ENCODE data around the gene ANTXR1. TPM values are rescaled to one million over a fixed set of nuclear protein-coding genes. Genes with fewer than 3 reads are reported as not detected.

The ANTXR1 gene
- total and polyA plus RNA-seq, 2 of the 8 experiments (the other 6 are each of a cell fraction or from before 2014, with no cell fraction given) = 15.8 to 44.3 TPM

GRCh38 chr2:69170661-69171060 is 157.7 kb downstream of the ANTXR1 start:
- H3K9ac ChIP-seq (replicated peaks in 1 of 4; ENCODE audit: extremely low read depth in 1 of 4, low read depth in 3 of 4, low read length in 3 of 4) = no peak overlapping the region
- DNase-seq (ENCODE audit: low read depth in 1 of 2, low spot score in 2 of 2) (no peak), FAIRE-seq (no peak)
- no peak overlapping the region for H3K18ac ChIP-seq (ENCODE audit: extremely low read depth, low read length)
- H4K5ac ChIP-seq (ENCODE audit: insufficient read length, low read depth, low read length) = no peak overlapping the region
- H3K79me2 ChIP-seq (ENCODE audit: control insufficient read depth in 1 of 2, insufficient read depth in 2 of 2, low read length in 2 of 2) = no peaks in the 10 kb centered on the region
- no peaks in the 10 kb centered on the region for H3K9me3 ChIP-seq (ENCODE audit: insufficient read depth in 2 of 2, low read depth in 1 of 2, low read length in 1 of 2)
- no peak overlapping the region for H2BK5ac ChIP-seq (ENCODE audit: low read depth, low read length)
- no peaks in the 10 kb centered on the region; a peak in 1 of 7 replicates for H3K4me1 ChIP-seq (replicated peaks in 1 of 4; ENCODE audit: control insufficient read depth in 3 of 4, insufficient read depth in 4 of 4, low read length in 3 of 4)
- no peak overlapping the region for H3K4me2 ChIP-seq (ENCODE audit: insufficient read depth in 1 of 2, low read depth in 2 of 2, low read length in 2 of 2)
- H4K91ac ChIP-seq (replicated peaks; ENCODE audit: insufficient read length, low read length) = no peak overlapping the region
- H3K27me3 ChIP-seq (replicated peaks in 1 of 4; ENCODE audit: control insufficient read depth in 3 of 4, extremely low read depth in 1 of 4, insufficient read depth in 3 of 4, low read length in 3 of 4) = no peaks in the 10 kb centered on the region
- no peak overlapping the region for H2AK5ac ChIP-seq (ENCODE audit: low read depth, low read length)
- H3K27ac ChIP-seq (ENCODE audit: low read depth, low read length) = no peak overlapping the region
- H3K56ac ChIP-seq (replicated peaks; ENCODE audit: insufficient read length, low read depth, low read length) = no peak overlapping the region
- no peak overlapping the region for H3K14ac ChIP-seq (ENCODE audit: insufficient read length)
- H2AFZ ChIP-seq (ENCODE audit: low read length) = no peak overlapping the region
- no peak overlapping the region for H2BK12ac ChIP-seq (ENCODE audit: low read depth, low read length)
- no peak overlapping the region for H3K4me3 ChIP-seq (ENCODE audit: extremely low read depth in 1 of 4, insufficient read depth in 2 of 4, low read depth in 3 of 4, low read length in 4 of 4)
- no peak overlapping the region for H3K4ac ChIP-seq (replicated peaks; ENCODE audit: insufficient read length, low read depth, low read length)
- no peak overlapping the region for H2BK20ac ChIP-seq (ENCODE audit: low read length)
- H2BK120ac ChIP-seq (replicated peaks; ENCODE audit: low read depth, low read length) = no peak overlapping the region
- no peaks in the 10 kb centered on the region for H3K23me2 ChIP-seq (ENCODE audit: low read depth, low read length)
- no peak overlapping the region for H2BK15ac ChIP-seq (ENCODE audit: low read length)
- H3K36me3 ChIP-seq (ENCODE audit: control insufficient read depth in 2 of 4, insufficient read depth in 4 of 4, low read length in 3 of 4) = no peaks in the 10 kb centered on the region
- no peak overlapping the region for H4K8ac ChIP-seq (ENCODE audit: extremely low read depth, insufficient read depth, low read length)
- H3K23ac ChIP-seq (ENCODE audit: insufficient read length) = no peak overlapping the region
- H4K20me1 ChIP-seq (replicated peaks in 1 of 2; ENCODE audit: control insufficient read depth in 1 of 2, insufficient read depth in 2 of 2, low read length in 2 of 2) = no peaks in the 10 kb centered on the region
- no peaks in the 10 kb centered on the region for H3K79me1 ChIP-seq (ENCODE audit: low read depth, low read length)
- WGBS, 2 experiments (ENCODE audit: extremely low coverage in 1 of 2, insufficient coverage in 1 of 2, insufficient read length in 1 of 2, insufficient replicate concordance in 2 of 2, low coverage in 1 of 2, low lambda C conversion rate in 2 of 2, missing lambda C conversion rate in 1 of 2) = 98% methylated on average over 3 of the region's 3 CpGs; no CpG with 5 or more reads in 1 of the 2 experiments
- CTCF ChIA-PET (ENCODE audit: partially characterized antibody) = interaction anchor here (0.9 to 1.8 kb wide), 3 partner anchors 11 to 136 kb away, joined by 3 read pairs; no protein-coding TSS in a partner anchor
- POLR2A ChIA-PET (ENCODE audit: partially characterized antibody) = no interaction called here
- TF ChIP-seq RNF2 (IDR thresholded peaks at IDR 0.05; ENCODE audit: borderline replicate concordance, low read depth, low read length, missing control alignments, poor library complexity, severe bottlenecking) = no peak

Measured in H1 (cell line).